Heart left ventricle (tissue), 13 donors: ENCODE measurements around the gene DEPP1.

Experiments used
- CTCF ChIP-seq, 12 donors: fragments of 200-600 bp; sonication (generic) in 4 of 12; IDR thresholded peaks; one replicate each; pipeline versions ENCODE4 v1.5.0 to v1.8.0; 2018 to 2022; ENCODE audit warnings: antibody characterized with exemption in 12 of 12, mild to moderate bottlenecking in 5 of 12
- POLR2A ChIP-seq, 2 donors: fragments of 450-650 bp; IDR thresholded peaks; one replicate each; pipeline ENCODE4 v1.6.1; 2017; ENCODE audit warnings: antibody characterized with exemption in 2 of 2, mild to moderate bottlenecking in 2 of 2, moderate library complexity in 2 of 2
- donor health status: ischemic (EF 13 %, LVEDD 7.1; RV severe dilation, severe dysfunction).
- donor health status: DM: no; HTN: yes; CAD: no.
- donor health status: DM: no; HTN: no; CAD: no.
- donor health status: ischemic (EF 25% LVEDD 6.9; RV normal size, moderate dysfunction).
- donor health status: ischemic (EF 25% LVEDD 5.7; RV mildly dilated, moderate dysfunction).
- donor health status: ischemic (EF 35%, LVEDD 5.7; RV mildly dilated, moderate dysfunction).
- donor health status: nonischemic (EF 11% LVEDD 7.7; RV severe dilation, severe dysfunction).
- donor health status: DM: yes; HTN: yes; CAD: no.
- donor health status: PGD.
- donor health status: ischemic (EF 29% LVEDD 5.4; RV normal size, mild dysfunction).
- donor health status: nonischemic (EF 23%, LVEDD 6.1; RV moderate dilation, normal function).

GRCh38 chr10:44995581-44995913, 16.9 kb upstream of the DEPP1 start:
- TF ChIP-seq CTCF (IDR thresholded peaks at IDR 0.05) = no peak
- no peak for TF ChIP-seq POLR2A (IDR thresholded peaks at IDR 0.05)
